Measurements from ENCODE around the gene GALM. TPM values are rescaled to one million over a fixed set of nuclear protein-coding genes. Genes with fewer than 3 reads are reported as not detected.
A peak's percentile ranks its signal among the peaks of the same experiment; 100 is the strongest.

GALM gene
- polyA plus RNA-seq, 3 donors, result 3.0 to 3.6 (median 3.1) TPM

DNA sequence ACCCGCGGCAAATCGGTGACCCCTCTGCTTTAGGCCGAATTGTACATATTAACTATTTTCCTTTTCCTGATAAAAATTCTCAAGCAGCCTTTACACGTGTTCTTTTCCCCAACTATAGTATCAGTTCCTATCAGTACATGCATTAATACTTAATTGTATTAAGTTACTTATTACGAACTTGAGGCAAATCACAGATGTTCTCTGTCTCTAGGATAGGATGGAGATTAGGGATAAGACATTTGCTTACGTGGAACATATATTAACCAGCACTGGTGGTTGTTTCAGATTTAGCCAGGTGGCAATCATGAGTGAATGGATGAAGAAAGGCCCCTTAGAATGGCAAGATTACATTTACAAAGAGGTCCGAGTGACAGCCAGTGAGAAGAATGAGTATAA, 112.8 kb downstream of the GALM start:
- TF ChIP-seq, protein P1, sequence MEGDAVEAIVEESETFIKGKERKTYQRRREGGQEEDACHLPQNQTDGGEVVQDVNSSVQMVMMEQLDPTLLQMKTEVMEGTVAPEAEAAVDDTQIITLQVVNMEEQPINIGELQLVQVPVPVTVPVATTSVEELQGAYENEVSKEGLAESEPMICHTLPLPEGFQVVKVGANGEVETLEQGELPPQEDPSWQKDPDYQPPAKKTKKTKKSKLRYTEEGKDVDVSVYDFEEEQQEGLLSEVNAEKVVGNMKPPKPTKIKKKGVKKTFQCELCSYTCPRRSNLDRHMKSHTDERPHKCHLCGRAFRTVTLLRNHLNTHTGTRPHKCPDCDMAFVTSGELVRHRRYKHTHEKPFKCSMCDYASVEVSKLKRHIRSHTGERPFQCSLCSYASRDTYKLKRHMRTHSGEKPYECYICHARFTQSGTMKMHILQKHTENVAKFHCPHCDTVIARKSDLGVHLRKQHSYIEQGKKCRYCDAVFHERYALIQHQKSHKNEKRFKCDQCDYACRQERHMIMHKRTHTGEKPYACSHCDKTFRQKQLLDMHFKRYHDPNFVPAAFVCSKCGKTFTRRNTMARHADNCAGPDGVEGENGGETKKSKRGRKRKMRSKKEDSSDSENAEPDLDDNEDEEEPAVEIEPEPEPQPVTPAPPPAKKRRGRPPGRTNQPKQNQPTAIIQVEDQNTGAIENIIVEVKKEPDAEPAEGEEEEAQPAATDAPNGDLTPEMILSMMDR (IDR thresholded peaks at IDR 0.05), result no peak
- H3K27me3 Mint-ChIP-seq (ENCODE audit: low read depth in 3 of 3), result peaks cover 13 to 16% (median 14%) of the 10 kb centered on the region in 3 donors
- no peak for DNase-seq
- peak overlapping the region; percentile 87 to 96 for H3K4me3 Mint-ChIP-seq
- no peaks in the 10 kb centered on the region for H3K9me3 ChIP-seq (replicated peaks in 1 of 2; ENCODE audit: control insufficient read depth in 1 of 2, insufficient read depth in 1 of 2, low read length in 2 of 2)
- H3K27me3 ChIP-seq (ENCODE audit: control insufficient read depth in 2 of 2, insufficient read depth in 2 of 2, low read length in 2 of 2), result peaks cover 0 to 9% of the 10 kb centered on the region in 2 donors
- H3K27ac ChIP-seq (ENCODE audit: low read depth in 1 of 2, low read length in 2 of 2), result peak overlapping the region; percentile 12 to 91
- H3K4me3 ChIP-seq (replicated peaks in 1 of 3; ENCODE audit: low read depth in 2 of 3, low read length in 3 of 3), result peak overlapping the region; percentile 59 to 99 (median 94)
- H4K20me1 ChIP-seq (ENCODE audit: insufficient read depth, low read length), result no peaks in the 10 kb centered on the region
- 63% methylated on average over 1 of the region's 8 CpGs for WGBS (ENCODE audit: insufficient coverage)
- H3K36me3 Mint-ChIP-seq, result peaks cover 11 to 25% of the 10 kb centered on the region in 2 donors
- H3K79me2 ChIP-seq (ENCODE audit: insufficient read depth, low read length), result peaks cover 13% of the 10 kb centered on the region
- H3K36me3 ChIP-seq (replicated peaks in 1 of 2; ENCODE audit: control insufficient read depth in 1 of 2, insufficient read depth in 2 of 2, low read length in 2 of 2), result peaks cover 5 to 16% of the 10 kb centered on the region in 2 donors
- peaks cover 0 to 5% (median 0%) of the 10 kb centered on the region in 7 donors for H3K9me3 Mint-ChIP-seq
- H3K4me1 ChIP-seq (ENCODE audit: control insufficient read depth in 1 of 2, insufficient read depth in 2 of 2, low read length in 2 of 2), result peaks cover 12 to 13% of the 10 kb centered on the region in 2 donors
- peak overlapping the region; percentile 100 for H2AFZ ChIP-seq (ENCODE audit: insufficient read depth, low read depth, low read length, poor library complexity, severe bottlenecking)
- intact Hi-C loops (cut with micrococcal nuclease), result loop anchor here in 1 of 2 donors (5.0 kb wide), 1 partner anchor 99 kb away; the partner anchor contains the start of genes DHX57 and MORN2
- H3K4me1 Mint-ChIP-seq, result peaks cover 11% of the 10 kb centered on the region
- H3K27ac Mint-ChIP-seq, result peak overlapping the region; percentile 87 to 95 (median 91)
- peak overlapping the region; percentile 94 for H3K4me2 ChIP-seq (replicated peaks; ENCODE audit: extremely low read depth, low read length, poor library complexity, severe bottlenecking)
- H3K9ac ChIP-seq (ENCODE audit: insufficient read depth, low read length, poor library complexity, severe bottlenecking), result peak overlapping the region; percentile 77

DNA sequence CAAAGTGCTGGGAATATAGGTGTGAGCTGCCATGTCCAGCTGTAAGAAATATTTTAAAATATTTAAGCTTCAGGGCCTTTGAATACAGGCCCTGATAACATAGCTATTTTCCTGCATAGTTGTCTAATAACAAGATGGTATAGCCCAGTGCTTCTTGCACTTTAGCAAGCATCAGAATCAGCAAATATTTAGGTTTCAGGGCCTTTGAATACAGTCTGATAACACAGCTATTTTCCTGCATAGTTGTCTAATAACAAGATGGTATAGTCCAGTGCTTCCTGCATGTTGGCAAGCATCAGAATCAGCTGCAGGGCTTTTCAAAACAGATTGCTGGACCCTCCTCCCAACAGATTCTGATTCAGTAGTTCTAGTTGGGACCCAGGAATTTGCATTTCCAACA, 117.7 kb downstream of the GALM start:
- Mint-ChIP-seq H3K36me3 (peaks cover 12 to 25% of the 10 kb centered on the region in 2 donors), H3K9me3 (peaks cover 0 to 1% (median 0%) of the 10 kb centered on the region in 7 donors), H3K4me3 (no peak overlapping the region), H3K27ac (no peak overlapping the region), H3K27me3 (ENCODE audit: low read depth in 3 of 3) (peaks cover 0 to 1% (median 1%) of the 10 kb centered on the region in 3 donors), H3K4me1 (peaks cover 4% of the 10 kb centered on the region)
- Histone ChIP-seq H3K27me3 (ENCODE audit: control insufficient read depth in 2 of 2, insufficient read depth in 2 of 2, low read length in 2 of 2) (no peaks in the 10 kb centered on the region), H2AFZ (ENCODE audit: insufficient read depth, low read depth, low read length, poor library complexity, severe bottlenecking) (no peak overlapping the region), H3K4me2 (replicated peaks; ENCODE audit: extremely low read depth, low read length, poor library complexity, severe bottlenecking) (no peak overlapping the region), H3K9me3 (replicated peaks in 1 of 2; ENCODE audit: control insufficient read depth in 1 of 2, insufficient read depth in 1 of 2, low read length in 2 of 2) (no peaks in the 10 kb centered on the region), H3K27ac (ENCODE audit: low read depth in 1 of 2, low read length in 2 of 2) (no peak overlapping the region), H3K36me3 (replicated peaks in 1 of 2; ENCODE audit: control insufficient read depth in 1 of 2, insufficient read depth in 2 of 2, low read length in 2 of 2) (peaks cover 5 to 16% of the 10 kb centered on the region in 2 donors), H3K4me3 (replicated peaks in 1 of 3; ENCODE audit: low read depth in 2 of 3, low read length in 3 of 3) (no peak overlapping the region), H3K4me1 (ENCODE audit: control insufficient read depth in 1 of 2, insufficient read depth in 2 of 2, low read length in 2 of 2) (peaks cover 4 to 5% of the 10 kb centered on the region in 2 donors), H3K79me2 (ENCODE audit: insufficient read depth, low read length) (peaks cover 7% of the 10 kb centered on the region), H3K9ac (ENCODE audit: insufficient read depth, low read length, poor library complexity, severe bottlenecking) (no peak overlapping the region), H4K20me1 (ENCODE audit: insufficient read depth, low read length) (no peaks in the 10 kb centered on the region)
- intact Hi-C loops (cut with micrococcal nuclease), result no loop called here
- TF ChIP-seq, protein P1 (IDR thresholded peaks at IDR 0.05), result no peak
- no peak for DNase-seq

Other genes with a start within 250 kb of the GALM start
- 10 to 100 TPM; 12.4 to 16.8 (median 13.8) TPM for gene HNRNPLL, start 63.2 kb upstream of the GALM start, polyA plus RNA-seq
- gene SRSF7, start 85.2 kb downstream of the GALM start, polyA plus RNA-seq, result 100 to 1,000 TPM; 226 to 299 (median 246) TPM
- gene GEMIN6, start 112.1 kb downstream of the GALM start, polyA plus RNA-seq, result 10 to 100 TPM in 1 of 3 donors, 1 to 10 TPM in 2; 2.0 to 13.4 (median 8.9) TPM
- 10 to 100 TPM in 2 of 3 donors, 1 to 10 TPM in 1; 7.7 to 13.4 (median 12.9) TPM for gene DHX57, start 209.8 kb downstream of the GALM start, polyA plus RNA-seq
- 10 to 100 TPM in 2 of 3 donors, 1 to 10 TPM in 1; 5.8 to 25.8 (median 24.0) TPM for gene MORN2, start 209.9 kb downstream of the GALM start, polyA plus RNA-seq
- gene ARHGEF33, start 223.8 kb downstream of the GALM start, polyA plus RNA-seq, result under 1 TPM in 1 of 3 donors, not detected in 2; 0.33 TPM

All from CD14-positive monocyte (primary cell).